Activated T-cell treated with anti-CD3 and anti-CD28 coated beads for 48 hours (primary cell): ENCODE results near the gene PAAF1.

Experiments used
- DNase-seq: peaks from one replicate; pipeline ENCODE4 v3.0.0-alpha.2; 2020; ENCODE audit warnings: low read depth

Gene PAAF1

DNA sequence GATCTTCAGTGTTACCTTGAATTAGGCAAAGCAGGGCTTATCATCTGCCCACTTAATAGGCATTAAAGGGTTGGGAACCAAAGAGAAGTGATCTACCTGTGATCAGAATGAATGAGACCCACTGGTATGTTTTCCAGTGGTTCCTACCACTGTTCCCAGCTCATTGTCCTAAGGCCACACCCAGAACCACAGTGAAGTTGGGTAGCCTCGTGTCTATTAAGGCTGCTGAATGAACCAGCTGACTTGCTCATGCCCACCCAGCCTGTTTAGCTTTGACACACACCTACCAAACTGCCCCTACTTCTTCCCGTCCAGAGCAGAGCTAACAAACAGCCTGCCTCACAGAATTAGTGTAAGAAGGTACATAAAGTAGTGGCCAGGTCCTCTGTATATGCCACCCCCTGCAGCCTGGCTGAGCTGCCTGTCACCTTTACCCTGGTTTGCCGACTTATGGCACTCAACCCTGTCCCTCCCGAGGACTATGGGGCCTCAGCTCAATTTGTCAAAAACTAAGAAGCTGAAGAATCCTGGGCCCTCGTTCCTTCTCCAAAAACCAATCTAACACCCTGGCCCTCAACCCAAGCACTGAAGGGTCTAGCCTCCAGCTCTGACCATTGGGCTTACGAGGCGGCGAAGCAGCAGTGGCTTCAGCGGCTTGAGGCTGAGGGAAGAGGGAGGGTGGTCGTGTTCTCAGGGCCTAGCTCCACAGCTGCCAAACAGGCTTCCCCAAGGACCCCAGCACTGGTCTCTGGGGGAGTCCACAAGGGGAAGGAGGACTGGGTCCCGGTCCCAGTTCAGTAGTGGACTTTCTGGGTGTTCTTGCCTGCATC lies 96.0 kb downstream of the PAAF1 start:
- no peak for DNase-seq

DNA sequence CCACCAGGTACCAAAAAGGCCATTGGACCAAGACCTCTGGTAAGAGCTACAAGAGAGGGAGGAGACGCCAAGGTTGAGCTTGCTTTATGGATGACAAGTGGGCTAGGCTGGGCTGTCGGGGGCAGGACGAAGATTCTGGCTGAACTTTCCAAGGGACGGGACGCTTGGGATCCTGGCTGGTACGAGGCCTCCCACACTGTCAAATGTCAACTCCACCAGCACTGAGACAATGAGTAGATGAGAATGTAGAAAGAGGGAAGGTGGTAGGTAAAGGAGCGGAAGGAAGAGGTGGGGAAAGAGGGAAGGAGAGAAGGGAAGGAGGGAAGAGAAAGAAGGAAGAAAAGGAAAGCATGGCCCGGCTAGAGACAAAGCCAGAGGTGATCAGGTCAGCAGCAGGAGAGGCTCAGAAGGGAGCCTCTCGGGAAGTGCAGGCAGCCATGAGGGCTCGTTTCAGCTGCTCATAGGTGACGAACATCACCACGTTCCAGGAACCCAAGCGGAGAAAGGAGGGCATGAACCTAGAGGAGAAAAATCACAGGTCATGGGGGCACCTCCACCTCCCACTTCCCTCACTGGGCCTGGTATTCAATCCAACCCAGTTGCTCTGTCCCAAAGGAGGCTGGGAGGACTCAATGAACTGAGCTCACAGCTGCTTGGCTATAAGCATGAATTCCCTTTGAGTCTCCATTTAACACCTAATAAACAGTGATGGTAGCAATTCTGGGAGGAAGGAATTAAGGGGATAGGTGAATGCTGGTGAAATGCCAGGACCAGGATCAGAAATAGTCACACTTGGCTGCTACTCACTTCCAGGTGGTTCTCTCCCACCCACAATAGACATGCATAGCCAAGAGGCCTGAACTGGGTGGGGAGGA lies 98.0 kb downstream of the PAAF1 start:
- DNase-seq: no peak

DNA sequence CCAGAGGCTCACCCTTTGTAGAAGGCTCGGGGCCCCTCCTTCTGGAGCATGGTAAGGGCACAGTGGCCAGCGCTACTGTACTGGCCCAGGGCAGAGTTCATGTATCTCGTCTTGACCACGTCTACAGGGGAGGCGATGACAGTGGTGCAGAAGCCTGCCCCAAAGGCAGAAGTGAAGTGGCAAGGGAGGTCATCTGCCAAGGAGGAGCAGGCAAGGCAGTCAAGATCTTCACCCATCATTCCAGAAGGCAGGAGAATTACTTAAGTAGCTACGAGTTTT lies 98.6 kb downstream of the PAAF1 start:
- no peak for DNase-seq

DNA sequence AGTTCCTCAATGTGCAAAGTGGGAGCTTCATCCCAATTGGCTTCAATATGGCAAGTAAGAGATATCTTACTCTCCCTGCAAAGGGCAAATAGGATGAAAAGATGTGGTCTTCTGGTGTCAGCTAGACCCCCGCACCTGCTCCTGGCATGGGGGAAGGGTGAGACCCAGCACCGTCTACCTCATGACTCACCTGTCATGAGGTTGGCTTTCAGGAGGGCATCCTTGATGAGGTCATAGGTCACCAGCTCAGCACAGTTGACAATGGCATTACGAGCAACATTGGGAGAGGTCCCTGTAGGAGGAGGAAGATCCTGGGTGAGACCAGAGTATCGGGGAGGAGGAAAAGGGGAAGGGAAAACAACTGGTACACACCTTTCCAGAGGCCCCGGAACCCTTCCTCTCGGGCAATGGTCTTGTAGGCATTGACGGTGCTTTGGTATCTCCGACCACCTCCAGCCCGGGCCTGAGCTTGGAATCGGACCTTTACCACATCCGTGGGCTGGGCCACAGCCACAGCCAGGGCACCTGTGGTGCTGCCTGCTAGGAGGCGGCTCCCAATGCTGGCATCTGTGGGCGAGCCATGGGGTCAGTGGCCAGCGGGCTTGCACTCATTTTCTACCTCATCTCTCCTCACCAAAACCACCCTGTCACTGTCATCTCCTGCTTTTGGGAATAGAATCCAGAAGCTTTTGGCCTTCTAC lies 99.8 kb downstream of the PAAF1 start:
- no peak for DNase-seq

DNA sequence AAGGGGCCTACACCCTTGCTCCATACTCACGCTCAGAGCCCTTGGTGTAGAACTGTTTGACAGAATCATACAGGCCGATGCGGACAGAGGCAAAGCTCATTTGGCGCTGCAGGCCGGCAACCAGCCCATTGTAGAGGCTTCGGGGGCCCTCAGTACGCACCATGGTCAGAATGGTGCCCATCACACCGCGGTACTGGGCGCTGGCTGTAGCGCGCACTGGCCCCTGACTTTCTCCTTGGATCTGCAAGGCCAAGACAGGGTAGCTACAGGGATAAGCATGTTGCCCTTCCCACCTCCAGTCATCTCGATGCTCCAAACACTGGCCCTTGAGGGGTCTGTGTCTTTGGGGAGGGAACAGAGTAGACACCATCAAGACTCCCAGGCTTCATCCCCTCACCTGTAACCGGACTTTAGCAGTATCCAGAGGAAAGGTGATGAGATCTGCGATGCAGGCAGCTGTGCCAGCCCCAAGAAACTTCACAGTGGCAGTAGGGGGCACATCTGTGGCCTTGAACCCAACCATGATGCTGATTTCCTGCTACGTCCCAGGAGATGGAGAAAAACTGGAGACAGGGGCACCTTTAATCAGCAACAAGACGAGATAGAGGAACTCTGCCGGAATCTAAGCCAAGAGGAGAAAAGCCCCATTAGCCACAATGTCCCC lies 101.2 kb downstream of the PAAF1 start:
- DNase-seq: no peak

DNA sequence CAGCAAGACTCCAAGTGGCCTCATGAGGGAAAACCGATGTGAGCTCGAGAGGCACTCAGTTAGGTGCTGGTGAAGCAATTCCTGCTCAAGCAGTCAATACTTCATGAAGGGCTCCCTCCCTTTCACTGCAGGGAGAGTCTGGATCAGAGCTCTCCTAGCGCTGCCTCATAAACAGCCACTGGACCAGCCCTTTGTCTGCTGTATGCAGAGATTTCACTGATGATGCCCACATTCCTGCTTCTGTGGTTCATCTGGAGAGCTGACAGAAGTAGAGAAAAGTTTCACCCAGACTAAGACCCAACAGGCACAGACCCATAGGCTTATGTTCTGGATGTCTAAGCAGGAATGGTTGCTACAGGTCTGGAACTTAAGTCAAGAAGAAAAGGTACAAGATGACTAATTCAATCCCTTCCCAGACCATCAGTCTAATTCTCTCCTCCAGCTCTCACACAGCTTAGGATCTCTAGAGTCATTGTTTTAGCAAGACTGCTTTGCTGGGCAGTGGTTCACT lies 101.8 kb downstream of the PAAF1 start:
- DNase-seq: no peak

DNA sequence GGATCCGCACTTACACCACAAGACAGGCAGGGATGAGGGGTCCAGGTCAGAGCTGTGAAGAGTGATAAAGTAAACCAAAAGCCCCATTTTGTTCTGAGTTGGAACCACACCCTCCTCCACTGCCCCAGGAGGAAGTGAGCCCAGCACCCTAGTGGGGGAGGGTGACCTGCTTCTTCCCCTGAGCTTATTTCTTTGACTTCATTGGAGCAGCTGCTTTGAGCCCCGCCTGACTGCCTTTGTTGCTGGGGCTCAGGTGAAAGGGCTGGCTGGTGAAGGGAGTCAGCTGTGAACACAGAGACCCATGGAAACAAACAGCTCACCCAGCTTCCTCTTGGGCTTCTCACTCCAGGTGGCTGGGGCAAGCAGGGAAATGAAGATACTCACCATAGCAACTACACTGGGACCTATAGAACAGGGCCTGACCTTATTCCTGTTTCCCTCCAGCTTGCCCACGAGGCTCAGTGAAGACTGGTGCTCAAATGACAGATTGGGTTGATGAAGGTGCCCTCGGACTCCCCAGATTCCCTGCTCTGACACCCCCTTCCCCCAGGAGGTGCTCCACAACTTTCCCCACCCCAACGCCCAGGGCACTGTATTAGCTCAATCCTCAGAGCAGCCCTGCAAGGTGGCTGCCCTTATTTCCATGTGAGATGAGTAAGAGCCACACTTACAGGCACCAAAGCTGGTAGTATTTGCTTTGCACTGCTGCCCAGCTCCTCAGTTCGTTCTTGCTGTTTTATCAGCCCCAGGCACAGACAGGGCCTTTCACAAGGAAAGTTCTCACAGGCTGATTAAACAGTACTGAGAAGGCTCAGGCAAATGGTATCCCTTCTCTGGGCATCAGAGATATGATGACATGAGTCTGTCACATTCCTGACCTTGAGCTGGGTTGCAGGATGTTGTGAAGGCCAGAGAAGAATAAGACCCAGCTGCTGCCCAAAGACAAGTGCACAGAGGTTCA lies 103.5 kb downstream of the PAAF1 start:
- DNase-seq: peak; percentile 55
